GM21737 (cell line): Measurements from ENCODE around the gene CEP41.

Source experiments
- ATAC-seq: cut with Tn5 transposase; IDR thresholded peaks from one replicate; pipeline ENCODE4 v1.9.1; 2021; ENCODE audit warnings: mild to moderate bottlenecking, moderate library complexity; ENCODE audit not compliant: unreplicated experiment

Gene CEP41

DNA sequence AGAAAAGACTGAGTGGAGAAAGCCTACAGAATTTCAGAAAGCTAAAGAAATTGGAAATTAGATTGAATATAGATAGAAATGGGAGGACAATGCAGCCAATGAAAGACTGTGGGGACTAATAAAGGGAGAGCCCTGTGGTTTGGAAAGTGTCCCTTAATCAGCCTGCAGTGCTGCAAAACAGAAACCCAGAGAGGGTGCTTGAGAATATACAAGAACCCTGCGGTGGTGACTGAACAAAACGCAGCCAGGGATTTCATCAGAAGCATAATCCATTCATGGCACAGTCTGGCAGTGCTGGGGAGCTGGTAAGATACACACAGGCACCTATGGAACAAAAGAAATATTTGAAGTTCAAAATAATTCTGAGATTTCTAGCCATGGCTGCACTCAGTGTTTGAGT is 19.1 kb downstream of the CEP41 start:
- no peak for ATAC-seq

DNA sequence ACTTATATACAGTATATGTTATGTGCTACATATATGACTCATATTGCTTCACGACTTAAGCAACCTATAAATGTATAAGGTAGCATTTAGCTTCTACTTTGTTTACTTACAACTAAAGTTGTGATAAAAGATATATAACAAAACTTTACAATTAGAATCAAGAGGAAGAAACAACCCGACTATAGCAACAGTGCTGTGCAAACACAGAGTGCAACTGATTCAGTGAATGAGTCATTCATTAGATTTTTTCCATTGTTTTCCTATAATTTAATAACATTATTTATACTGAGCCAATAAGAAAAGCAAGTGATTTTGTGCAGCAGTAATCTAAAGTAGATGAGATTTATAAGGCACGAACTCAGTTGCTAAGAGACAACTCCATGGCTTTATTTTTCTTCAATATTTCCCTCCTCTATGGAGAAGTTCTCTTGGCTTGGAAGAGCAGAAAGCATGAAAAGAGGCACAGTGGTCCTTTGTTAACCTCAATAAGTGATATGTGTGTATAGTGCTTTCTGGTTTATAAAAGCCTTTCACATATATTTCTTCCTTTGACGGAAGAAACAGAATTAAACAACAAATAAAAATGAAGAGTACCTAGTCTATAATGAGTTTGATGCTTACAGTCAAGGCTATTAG is 19.8 kb downstream of the CEP41 start:
- no peak for ATAC-seq

DNA sequence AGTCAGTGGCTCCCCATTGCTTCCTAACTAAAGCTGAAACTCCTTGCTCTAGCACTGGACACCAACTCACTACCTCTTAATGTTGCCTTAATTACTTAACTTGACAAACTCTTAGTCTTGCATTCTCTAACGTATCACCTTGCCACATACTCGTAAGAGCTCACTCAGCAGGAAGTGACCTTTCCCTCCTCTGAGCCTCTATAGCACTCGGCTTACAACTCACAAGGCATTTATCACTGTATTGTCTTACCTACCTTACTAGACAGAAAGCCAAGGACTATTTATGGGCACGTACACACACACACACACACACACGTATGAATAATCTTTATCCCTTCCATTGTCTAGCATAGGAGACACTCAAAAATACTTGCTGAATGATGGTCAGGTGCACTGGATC is 21.2 kb downstream of the CEP41 start:
- ATAC-seq: no peak

DNA sequence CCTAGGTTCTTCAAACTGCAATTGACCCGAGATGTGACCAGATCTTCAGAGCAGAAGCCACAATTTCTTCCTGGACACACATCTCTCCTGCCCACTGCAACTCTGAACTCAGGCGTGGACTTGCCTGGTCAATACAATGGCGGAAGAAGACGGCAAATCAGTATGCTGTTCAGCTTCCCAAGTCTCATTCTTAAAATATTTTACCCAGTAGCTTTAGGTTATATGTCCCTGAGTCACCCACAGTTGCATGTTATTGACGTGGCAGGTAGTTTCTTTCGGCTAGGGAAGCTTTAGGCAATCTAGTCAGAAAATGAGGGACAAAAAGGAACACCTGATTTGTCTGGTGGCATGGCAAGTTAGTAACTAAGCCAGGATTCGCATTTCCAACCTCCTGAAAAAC is 22.5 kb downstream of the CEP41 start:
- no peak for ATAC-seq

GRCh38 chr7:130417213-130417612 is 23.6 kb downstream of the CEP41 start:
- ATAC-seq: no peak

- ATAC-seq: no peak
Measured at GRCh38 chr7:130415006-130415405, 25.8 kb downstream of the CEP41 start.

DNA sequence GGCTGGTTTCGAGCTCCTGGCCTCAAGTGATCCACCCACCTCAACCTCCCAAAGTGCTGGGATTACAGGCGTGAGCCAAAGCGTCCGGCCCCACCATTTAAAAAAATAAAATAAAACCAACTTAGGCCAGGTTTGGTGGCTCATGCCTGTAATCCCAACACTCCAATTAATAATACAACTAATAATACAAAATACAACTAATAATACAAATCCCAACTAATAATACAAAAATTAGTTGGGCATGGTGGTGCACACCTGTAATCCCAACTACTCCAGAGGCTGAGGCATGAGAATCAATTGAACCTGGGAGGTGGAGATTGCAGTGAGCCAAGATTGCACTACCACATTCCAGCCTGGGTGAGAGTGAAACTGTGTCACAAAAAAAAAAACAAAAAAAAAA is 27.6 kb downstream of the CEP41 start:
- ATAC-seq: no peak

DNA sequence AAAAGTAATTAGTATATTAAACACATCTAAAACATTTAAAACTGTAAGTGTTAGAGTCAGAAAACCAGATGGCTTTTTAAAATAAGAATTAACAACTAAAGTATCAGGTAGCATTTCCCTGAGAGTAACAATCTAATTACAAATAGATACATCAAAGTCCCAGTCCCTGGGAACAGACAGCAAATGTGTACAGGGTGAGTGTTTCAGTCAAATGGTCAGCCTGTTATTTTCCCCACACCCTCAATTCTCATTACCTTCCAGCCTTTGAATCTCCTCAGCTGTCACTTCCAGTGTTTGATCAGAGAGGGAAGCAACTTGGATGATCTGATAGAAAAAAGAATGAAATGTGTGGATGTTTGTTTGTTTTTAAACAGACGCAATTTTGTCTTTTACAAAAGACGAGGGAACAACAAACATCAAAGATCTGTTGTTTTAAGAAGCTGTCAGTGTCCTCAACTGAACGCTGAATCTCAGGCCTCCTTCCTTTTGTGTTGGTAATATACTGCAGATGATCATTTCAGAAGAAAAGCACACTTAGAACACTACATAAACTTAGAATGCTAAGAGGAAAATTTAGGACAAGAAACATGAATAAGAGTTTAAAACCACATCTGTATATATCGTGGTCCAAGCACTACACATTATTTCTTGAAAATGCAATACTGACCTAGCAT is 29.8 kb downstream of the CEP41 start:
- no peak for ATAC-seq

- ATAC-seq: no peak
Measured at GRCh38 chr7:130409712-130410072, 31.1 kb downstream of the CEP41 start.

GRCh38 chr7:130409067-130409711 is 31.6 kb downstream of the CEP41 start:
- ATAC-seq: no peak

DNA sequence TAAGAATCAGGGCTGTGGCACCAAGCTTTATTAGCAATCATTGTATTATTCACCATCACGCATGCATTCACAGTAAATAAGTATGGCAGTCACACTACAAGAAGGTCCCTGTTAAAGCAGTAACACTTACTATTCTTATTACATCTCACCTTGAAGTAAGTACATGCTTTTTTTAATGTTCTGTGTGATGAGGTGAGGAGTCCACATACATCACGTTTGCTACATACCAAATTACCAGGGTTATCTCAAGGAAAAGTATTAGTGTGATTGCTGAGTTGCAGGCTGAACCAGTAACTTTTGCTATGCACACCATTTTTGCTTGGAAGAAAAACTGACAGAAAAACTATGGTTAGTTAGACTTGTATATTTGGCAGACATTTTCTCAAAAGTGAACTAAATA is 35.8 kb downstream of the CEP41 start:
- ATAC-seq: no peak

DNA sequence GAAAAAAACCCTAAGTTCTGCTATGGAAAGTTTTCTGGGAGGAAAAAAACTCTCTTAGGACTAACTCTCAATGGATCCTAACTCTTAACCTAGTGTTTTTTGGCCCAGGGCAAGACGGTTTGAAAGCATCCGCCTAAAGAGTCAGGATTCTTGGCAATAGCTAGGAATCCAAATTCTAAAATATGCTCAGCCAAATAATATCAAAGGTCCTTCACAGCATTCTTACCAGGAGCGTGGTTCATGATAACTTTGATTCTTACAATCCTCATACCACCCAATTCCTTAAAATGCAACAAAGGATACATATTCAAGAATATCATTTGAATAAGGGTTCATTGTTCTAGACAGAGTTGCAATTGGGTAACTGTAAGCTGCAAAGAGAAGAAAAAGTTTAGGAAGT is 39.2 kb downstream of the CEP41 start:
- no peak for ATAC-seq

DNA sequence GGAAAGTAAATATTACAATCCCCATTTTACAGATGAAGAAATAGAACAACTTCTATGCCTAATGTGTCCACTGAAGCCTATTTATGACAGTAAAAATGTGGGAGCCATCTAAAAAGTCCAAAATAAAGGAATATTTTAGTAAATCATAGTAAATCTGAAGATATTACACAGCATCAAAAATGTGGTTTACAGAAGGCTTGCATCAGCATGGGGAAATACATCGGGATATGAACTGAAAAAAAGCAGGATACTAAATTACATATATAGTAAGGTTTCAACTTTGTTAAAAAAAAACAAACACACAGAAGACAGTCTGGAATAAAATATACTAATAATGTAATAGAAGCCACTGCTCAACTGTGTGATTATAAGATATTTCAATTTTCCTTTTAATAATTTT is 39.7 kb downstream of the CEP41 start:
- no peak for ATAC-seq

DNA sequence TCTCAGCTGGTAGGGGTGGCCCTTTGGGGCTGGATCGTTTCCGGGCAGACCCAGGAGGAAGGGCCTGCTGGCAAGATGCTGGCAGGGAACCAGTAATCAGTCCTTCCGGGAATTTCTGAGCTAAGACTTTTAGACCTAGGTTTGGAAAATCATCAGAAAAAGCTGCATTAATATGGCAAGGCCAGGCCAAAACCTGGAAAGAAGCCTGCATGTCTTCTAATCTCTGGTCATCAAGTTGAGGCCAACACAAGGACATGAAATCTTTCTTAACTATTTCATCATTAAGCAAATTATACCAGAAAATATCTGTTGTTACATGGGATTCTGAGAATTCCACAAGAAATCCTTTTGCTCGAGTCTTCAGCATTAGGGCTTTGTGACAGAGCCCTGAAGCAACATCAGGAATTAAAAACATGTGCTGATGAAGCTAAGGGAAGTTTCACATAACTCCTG is 40.7 kb downstream of the CEP41 start:
- ATAC-seq: no peak

DNA sequence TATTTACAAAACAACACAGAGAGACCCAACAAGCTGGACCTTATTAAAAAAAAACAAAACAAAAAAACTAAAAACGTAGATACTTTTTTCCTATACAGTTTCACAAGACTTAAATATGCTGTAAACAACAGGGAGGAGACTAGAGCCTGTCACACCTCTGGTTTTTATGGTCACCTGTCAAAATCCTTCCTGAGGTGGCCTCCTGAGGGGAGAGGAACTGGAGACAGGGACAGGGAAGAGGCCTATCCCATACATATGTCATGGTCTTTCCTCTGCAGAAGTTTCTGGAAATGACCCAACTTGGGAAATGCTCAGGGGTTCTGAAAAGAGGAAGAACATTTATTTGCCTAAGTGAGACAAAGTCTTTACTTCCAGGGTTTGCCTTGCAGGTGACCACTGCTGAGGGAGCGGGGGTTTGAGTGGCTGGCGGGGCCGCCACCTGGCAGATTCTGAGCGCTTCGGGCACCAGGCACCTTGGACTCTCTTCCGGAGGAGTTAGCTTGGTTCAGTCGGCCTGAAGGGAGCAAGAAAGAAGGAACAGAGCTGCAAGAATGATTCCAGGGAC is 42.2 kb downstream of the CEP41 start:
- ATAC-seq: no peak

DNA sequence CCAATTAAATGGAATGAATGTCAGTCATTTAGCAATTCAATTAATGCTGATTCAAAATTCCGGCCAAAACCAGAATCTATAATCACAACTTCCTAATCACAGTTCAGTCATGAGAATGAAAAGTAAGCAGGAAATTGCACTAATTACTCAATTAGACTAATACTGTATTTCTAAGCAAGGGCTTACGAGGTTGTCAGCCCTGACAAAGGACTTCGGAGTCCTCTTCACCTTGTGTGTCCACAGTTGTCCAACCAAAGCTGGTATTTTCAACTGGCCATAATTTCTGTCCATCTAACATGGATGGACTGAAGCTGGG is 43.1 kb downstream of the CEP41 start:
- ATAC-seq: no peak

- no peak for ATAC-seq
Measured at GRCh38 chr7:130397051-130397757, 43.6 kb downstream of the CEP41 start.

- no peak for ATAC-seq
Measured at GRCh38 chr7:130396109-130396508, 44.7 kb downstream of the CEP41 start.

DNA sequence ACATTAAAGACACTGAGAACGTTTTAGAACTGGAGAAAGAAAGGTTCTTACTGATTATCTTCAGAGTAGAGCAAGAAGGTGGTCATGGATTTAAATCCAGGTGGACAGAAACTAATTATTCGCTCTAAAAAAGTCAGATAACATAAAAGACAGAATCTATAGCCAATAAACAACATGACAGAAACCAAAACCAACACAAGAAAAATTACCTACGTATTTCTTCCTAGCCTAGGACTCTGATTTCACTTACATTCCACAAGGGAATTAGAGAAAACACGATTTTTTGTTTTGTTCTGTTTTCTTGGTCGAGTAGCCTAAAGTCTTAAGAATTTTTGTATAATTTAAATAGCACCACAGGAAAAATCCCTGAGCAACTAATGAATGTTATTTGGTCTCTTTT is 45.4 kb downstream of the CEP41 start:
- ATAC-seq: no peak

- no peak for ATAC-seq
Measured at GRCh38 chr7:130394421-130395195, 46.2 kb downstream of the CEP41 start.

DNA sequence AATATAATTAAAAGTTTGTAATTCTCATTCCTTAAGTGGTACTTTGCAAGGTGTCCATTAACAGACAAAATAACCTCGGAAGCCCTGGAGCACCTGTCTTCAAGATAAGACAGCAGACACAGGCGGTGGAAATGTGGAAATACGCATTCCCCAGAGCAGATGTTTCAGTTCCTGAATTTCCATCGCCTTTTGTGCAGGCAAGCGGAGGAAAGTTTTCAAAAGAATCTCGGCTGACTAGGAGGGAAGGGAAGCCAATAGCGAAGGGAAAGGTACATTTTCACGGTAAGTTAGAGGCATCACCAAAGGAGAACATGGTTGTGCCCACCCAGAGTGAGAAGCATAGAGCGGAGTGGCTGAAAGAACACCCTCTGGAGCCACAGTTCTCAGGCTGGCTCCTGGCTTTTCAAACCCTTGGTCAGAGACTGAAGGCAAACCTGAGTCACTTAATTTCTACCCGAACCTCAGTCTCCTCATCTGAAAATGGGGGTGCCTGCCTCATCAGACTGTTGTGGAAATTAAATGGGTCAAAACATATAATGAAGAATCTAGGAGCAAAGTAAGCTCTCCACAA is 46.9 kb downstream of the CEP41 start:
- no peak for ATAC-seq
